ENCODE data around the gene PRKCE.

- TF ChIP-seq CTCF (conservative IDR thresholded peaks at IDR 0.05; ENCODE audit: low read depth in 2 of 2) (no peak), EZH2 (IDR thresholded peaks at IDR 0.05; ENCODE audit: low read depth, unreplicated experiment) (no peak), REST (IDR thresholded peaks at IDR 0.05; ENCODE audit: unreplicated experiment) (no peak), POLR2AphosphoS5 (IDR thresholded peaks at IDR 0.05; ENCODE audit: low read depth) (no peak), EZH2phosphoT487 (IDR thresholded peaks at IDR 0.05; ENCODE audit: unreplicated experiment) (no peak), JUNB (IDR thresholded peaks at IDR 0.05; ENCODE audit: unreplicated experiment) (no peak)
These were observed 145.0 kb downstream of the PRKCE start for GRCh38 chr2:45796500-45796899.
